NK-92 (cell line): ENCODE data around the gene KRTAP12-1.
"Not testable (repeated sequence)": the region's sequence is repeated elsewhere in the genome, so short reads cannot be mapped to it uniquely, and the experiment has no call there.

Source experiments
- DNase-seq: peaks from one replicate; lab custom pipeline; 2025; ENCODE audit not compliant: unreplicated experiment; lab: John Stamatoyannopoulos, UW

Gene KRTAP12-1

GRCh38 chr21:44671911-44672310 lies 10.1 kb downstream of the KRTAP12-1 start:
- no peak for DNase-seq

- DNase-seq, result no peak
Observed at GRCh38 chr21:44670642-44671432, 11.1 kb downstream of the KRTAP12-1 start.

- DNase-seq, result no peak
Observed at GRCh38 chr21:44667612-44668011, 14.4 kb downstream of the KRTAP12-1 start.

GRCh38 chr21:44666401-44667320 lies 15.3 kb downstream of the KRTAP12-1 start, which contains the start of gene KRTAP12-2:
Gene KRTAP12-2, minus strand, starts transcription at chr21:44666927. Its CDS starts 41 bp downstream, at chr21:44666886.
- no peak for DNase-seq

- no peak for DNase-seq
Observed at GRCh38 chr21:44664691-44665090, 17.3 kb downstream of the KRTAP12-1 start.

- DNase-seq, result not testable (repeated sequence)
Observed at GRCh38 chr21:44661567-44661966, 20.4 kb downstream of the KRTAP12-1 start.

GRCh38 chr21:44658913-44659595 lies 22.9 kb downstream of the KRTAP12-1 start:
- DNase-seq, result no peak

GRCh38 chr21:44658541-44658910 lies 23.4 kb downstream of the KRTAP12-1 start:
- no peak for DNase-seq

- DNase-seq, result no peak
Observed at GRCh38 chr21:44657635-44658540, 24.1 kb downstream of the KRTAP12-1 start, which contains the start of gene KRTAP12-3. Gene KRTAP12-3, plus strand, starts transcription at chr21:44657932. Its CDS starts 48 bp downstream, at chr21:44657980.

- DNase-seq, result no peak
Observed at GRCh38 chr21:44656868-44657267, 25.1 kb downstream of the KRTAP12-1 start.

- no peak for DNase-seq
Observed at GRCh38 chr21:44654576-44655175, 27.3 kb downstream of the KRTAP12-1 start, which contains the start of gene KRTAP12-4. Gene KRTAP12-4, minus strand, starts transcription at chr21:44654659. Its CDS starts 45 bp downstream, at chr21:44654614.

GRCh38 chr21:44653656-44654575 lies 28.0 kb downstream of the KRTAP12-1 start:
- DNase-seq, result no peak

- no peak for DNase-seq
Observed at GRCh38 chr21:44653123-44653522, 28.8 kb downstream of the KRTAP12-1 start.

GRCh38 chr21:44650973-44651675 lies 30.8 kb downstream of the KRTAP12-1 start:
- no peak for DNase-seq

- no peak for DNase-seq
Observed at GRCh38 chr21:44650265-44650972, 31.5 kb downstream of the KRTAP12-1 start.

- DNase-seq, result no peak
Observed at GRCh38 chr21:44649521-44650100, 32.4 kb downstream of the KRTAP12-1 start.
